ENCODE data around the gene ZSCAN5A.
"Not testable (repeated sequence)": the region's sequence is repeated elsewhere in the genome, so short reads cannot be mapped to it uniquely, and the experiment has no call there.

Gene ZSCAN5A, protein sequence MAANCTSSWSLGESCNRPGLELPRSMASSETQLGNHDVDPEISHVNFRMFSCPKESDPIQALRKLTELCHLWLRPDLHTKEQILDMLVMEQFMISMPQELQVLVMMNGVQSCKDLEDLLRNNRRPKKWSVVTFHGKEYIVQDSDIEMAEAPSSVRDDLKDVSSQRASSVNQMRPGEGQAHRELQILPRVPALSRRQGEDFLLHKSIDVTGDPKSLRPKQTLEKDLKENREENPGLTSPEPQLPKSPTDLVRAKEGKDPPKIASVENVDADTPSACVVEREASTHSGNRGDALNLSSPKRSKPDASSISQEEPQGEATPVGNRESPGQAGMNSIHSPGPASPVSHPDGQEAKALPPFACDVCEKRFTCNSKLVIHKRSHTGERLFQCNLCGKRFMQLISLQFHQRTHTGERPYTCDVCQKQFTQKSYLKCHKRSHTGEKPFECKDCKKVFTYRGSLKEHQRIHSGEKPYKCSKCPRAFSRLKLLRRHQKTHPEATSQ
- total RNA-seq = 6.2 to 8.6 (median 7.3) reads per million in 4 experiments

GRCh38 chr19:56314381-56315076, at the start of gene ZSCAN5A:
Gene ZSCAN5A, minus strand, starts transcription at chr19:56314839. Its CDS starts 89,793 bp downstream, at chr19:56225046.
- peak; percentile 97 for DNase-seq

DNA sequence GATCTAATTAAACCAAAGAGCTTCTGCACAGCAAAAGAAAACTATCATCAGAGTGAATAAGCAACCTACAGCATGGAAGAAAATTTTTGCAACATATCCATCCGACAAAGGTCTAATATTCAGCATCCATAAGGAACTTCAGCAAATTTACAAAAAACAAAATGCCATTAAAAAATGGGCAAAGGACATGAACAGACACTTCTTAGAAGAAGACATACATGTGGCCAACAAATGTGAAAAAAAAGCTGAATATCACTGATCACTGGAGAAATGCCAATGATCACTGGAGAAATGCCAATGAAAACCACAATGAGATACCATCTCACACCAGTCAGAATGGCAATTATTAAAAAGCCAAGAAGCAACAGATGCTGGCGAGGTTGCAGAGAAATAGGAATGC, 46.2 kb upstream of the ZSCAN5A start:
- DNase-seq = no peak

- DNase-seq = no peak
Observed at GRCh38 chr19:56356944-56357343, 42.3 kb upstream of the ZSCAN5A start.

DNA sequence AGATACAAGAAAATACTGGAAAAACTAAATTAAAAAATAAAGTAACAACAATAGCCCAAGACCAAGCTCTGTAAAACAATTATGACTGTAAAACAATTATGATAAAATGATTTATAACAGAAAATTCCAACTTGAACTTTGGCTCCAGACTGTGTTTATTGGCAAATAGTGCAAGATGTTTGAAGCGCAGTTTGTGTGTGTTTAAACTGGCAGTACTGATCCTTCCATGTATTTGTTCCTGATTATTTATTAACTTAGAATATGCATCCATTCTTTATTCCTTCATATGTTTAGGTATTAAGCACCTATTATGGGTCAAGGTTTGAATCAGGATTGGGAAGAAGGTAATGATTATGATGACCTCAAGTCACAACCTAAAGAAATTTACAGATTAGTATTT, 40.9 kb upstream of the ZSCAN5A start:
- no peak for DNase-seq

GRCh38 chr19:56351208-56351607, 36.6 kb upstream of the ZSCAN5A start:
- DNase-seq = no peak

DNA sequence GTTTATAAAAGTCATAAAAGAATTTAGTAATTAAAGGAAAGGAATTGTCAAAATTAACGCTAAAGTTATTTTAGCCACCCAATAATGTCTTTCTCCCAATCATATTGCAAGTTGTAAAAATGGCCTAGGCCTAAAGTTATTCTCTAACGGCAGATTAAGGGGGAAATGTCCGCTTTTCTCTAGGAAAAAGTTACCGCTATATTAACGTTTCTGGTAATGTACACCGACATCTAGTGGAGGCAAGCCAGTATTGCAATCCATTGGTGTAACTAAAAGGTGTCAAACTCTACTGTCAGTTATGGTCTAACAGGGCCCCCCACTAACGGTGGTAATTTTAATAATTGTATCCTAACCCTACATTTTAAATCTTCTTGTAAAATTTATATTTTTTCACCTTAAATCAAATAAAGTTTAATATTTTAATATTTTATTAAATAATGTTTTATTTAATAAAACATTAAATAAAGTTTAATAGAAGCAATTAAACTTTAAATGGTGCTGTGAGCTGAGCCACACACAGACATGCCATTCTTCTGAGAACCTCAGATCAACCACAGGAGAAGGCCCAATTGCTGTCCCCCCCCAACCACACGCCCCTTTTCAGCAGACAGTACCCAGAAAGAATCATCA, 35.9 kb upstream of the ZSCAN5A start:
- peak; percentile 24 for DNase-seq

GRCh38 chr19:56348289-56348877, 33.7 kb upstream of the ZSCAN5A start:
- no peak for DNase-seq

DNA sequence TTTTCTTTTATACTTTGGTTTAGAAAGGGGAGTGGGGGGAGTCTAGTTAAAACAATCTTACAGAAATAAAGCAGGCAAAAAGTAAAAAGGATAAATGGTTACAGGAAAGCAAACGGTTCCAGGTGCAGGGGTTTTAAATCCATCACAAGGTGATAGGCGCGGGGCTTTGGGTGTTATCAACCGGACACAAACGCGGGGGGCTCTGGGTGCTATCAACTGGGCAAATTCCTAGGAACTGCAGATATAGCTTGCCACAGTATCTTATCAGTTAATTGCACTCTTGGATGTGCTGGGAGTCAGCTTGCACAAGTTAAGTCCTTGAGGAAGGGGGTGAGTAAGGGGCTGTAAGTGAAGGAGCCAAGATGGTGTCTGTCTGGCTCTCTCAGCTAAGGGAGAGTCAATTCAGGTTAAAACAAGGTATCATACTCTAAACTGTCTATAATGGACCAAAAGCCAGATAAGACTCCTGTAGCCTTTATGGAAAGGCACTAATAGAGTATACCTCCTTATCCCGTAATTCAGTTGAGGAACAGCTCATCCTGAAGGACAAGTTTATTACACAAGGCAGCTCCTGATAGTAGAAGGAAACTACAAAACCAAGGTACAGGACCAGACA, 32.6 kb upstream of the ZSCAN5A start:
- no peak for DNase-seq

GRCh38 chr19:56341948-56342347, 27.3 kb upstream of the ZSCAN5A start:
- DNase-seq = no peak

GRCh38 chr19:56339031-56339430, 24.4 kb upstream of the ZSCAN5A start:
- not testable (repeated sequence) for DNase-seq

DNA sequence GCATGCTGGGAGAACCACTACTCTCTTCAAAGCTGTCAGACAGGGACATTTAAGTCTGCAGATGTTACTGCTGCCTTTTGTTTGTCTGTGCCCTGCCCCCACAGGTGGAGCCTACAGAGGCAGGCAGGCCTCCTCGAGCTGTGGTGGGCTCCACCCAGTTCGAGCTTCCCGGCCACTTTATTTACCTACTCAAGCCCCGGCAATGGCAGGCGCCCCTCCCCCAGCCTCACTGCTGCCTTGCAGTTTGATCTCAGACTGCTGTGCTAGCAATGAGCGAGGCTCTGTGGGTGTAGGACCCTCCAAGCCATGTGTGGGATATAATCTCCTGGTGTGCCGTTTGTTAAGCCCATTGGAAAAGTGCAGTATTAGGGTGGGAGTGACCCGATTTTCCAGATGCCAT, 22.4 kb upstream of the ZSCAN5A start:
- not testable (repeated sequence) for DNase-seq

DNA sequence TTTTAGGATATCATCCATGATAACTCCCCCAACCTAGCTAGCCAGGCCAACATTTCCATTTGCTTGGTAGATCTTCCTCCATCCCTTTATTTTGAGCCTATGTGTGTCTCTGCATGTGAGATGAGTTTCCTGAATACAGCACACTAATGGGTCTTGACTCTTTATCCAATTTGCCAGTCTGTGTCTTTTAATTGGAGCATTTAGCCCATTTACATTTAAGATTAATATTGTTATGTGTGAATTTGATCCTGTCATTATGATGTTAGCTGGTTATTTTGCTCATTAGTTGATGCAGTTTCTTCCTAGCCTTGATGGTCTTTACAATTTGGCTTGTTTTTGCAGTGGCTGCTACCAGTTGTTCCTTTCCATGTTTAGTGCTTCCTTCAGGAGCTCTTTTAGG, 20.7 kb upstream of the ZSCAN5A start:
- not testable (repeated sequence) for DNase-seq

DNA sequence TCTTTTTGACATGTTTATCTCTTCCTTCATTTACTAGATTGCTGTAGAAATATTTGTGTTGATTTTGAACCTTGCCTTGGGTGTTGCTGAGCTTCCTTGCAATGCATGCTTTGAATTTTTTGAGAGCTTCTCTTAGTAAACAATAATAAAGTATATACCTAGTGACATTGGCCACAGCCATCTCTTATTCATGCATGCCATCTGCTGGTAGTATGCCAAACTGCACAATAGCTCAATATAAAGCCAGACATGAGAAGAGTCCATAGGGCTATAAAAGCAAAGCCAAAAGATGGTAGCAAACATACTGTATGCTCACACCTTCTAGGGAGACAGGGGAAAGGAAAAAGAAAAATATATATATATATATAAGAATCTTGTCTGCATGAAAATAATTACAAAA, 18.9 kb upstream of the ZSCAN5A start:
- no peak for DNase-seq

DNA sequence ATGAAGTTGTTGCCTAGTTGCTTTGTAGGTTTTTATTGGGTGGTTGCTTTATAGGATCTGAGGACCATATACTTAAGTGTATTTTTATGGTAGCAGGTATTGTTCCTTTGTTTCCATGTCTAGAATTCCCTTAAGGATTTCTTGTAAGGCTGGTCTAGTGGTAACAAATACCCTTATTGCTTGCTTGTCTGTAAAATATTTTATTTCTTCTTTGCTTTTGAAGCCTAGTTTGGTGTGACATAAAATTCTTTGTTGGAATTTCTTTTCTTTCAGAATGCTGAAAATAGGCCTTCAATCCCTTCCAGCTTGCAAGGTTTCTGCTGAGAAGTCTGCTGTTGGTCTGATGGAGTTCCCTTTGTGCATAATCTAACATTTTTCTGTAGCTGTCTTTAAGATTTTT, 18.1 kb upstream of the ZSCAN5A start:
- DNase-seq = no peak

DNA sequence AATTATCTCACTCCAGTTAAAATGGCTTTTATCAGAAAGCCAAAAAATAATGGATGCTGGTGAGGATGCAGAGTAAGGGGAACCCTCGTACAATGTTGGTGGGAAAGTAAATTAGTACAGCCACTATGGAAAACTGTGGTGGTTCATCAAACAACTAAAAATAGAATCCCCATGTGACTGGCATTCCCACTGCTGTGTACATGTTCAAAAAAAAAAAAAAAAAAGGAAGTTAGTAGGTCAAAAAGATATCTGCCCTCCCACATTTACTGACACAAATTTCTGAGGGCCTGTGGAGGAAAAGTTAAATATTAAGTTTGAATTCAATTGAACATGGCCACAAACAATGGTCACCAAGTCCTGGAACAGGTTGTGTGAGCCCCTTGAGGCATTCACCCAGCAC, 9.8 kb upstream of the ZSCAN5A start:
- no peak for DNase-seq

- no peak for DNase-seq
Observed at GRCh38 chr19:56321989-56322440, 7.4 kb upstream of the ZSCAN5A start.

DNA sequence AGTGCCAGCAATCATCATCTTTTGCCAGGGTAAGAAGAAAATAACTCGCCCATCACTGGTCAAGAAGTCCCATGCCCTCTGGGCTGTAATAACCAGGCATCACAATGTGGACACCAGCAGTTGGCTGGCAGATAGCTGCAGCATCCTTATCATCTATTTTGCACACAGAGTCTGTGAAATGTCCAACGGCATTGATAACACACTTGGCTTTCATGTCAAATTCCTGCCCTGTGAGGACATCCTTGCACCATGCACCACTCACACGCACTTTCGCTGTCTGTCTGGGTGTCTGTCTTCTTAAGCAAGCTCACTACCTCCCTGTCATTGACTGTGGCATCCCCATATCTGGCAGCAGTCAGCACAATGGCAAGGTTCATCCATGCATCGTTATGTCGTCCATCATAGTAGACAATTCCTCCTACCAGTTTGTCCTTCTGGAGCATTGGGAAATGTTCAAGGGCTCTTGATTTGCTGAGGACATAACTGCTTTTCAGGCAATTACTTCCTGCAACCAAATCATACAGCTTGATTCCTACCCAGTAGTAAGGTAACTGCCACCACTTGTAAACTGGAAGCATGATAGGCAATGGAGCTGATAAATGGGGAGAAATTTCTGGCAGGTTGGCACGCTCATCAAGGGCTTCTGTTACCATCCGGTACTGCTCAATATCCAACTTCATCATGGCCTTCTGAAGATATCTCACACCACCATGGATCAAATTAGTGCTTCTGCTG, 6.8 kb upstream of the ZSCAN5A start:
- no peak for DNase-seq

- no peak for DNase-seq
Observed at GRCh38 chr19:56319991-56320390, 5.4 kb upstream of the ZSCAN5A start.

DNA sequence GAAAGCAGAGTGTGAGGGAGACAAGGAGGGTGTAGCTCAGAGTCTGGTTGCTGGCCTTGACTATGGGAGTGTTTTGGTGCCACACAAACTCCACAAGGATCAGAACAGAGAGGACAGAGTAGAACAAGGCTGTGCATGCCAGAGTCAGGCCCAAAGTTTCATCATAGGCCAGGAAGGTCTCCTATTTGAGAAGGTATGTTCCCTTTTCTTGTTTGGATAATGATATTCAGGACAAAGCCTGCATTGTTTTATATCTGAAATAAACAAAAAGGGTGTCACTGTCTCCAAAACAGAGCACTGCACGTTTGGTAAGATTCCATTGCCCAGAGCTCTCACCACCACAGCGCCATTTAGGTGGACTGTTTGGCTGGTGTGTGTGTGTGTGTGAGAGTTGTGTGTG, 3.1 kb upstream of the ZSCAN5A start:
- no peak for DNase-seq

DNA sequence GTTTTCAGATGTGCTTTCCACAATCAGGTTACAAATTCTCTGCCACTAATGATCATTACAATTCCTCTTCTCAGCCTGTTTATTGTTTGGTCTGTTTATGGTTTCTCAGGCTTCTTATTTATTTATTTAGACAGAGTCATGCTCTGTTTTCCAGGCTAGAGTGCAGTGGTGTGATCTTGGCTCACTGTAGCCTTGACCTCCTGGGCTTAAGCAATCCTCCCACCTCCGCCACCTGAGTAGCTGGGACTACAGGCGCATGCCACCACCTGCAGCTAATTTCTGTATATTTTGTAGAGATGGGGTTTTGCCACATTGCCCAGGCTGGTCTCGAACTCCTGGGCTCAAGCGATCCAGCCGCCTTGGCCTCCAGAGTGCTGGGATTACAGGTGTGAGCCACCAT, 2.1 kb upstream of the ZSCAN5A start:
- DNase-seq = no peak

DNA sequence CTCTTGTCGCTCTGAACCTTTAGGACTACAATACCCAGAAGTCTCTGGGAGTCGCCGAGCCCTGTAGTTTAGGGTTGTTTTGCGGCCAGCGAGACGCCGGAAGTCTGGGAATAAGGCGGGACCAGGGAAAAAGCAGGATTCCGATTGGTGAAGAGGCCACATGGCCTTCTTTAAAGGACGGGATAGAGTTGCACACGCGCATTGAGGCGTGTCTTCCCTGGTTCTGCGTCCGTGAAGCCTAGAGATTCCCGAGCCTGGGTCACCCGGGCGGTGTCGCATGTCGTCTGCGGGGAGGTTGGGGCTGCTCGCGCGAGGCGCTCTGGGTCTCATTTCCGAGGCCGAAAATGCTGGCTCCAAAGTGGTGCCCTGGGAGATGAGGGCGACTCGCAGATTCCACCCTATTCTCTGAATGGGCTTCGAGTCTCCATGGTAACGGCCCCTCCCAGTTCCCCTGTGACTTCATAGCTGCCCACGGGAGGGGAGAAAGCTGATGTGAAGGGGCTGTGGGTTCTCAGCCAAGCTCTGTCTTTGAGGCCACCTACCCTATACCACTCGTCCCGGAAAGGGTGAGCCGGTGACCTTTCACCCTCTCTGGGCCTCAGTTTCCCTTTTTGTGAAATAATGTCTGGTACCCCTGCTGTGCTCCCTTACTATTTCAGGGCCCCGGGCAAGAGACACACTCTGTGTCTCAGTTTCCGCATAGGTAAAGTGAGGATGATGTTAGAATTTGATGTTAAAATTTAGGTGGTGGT, 614 bp upstream of the ZSCAN5A start:
- peak; percentile 84 for DNase-seq
